H9 (cell line): ENCODE results near the gene STX7. TPM values are rescaled to one million over a fixed set of nuclear protein-coding genes. Genes with fewer than 3 reads are reported as not detected.

Experiments used
- DNase-seq: peaks from one replicate; pipeline ENCODE4 v3.0.0-alpha.2; 2017
- H2AFZ ChIP-seq: one replicate; pipeline ENCODE4 v1.6.1; 2013; ENCODE audit warnings: mild to moderate bottlenecking, low read length, control low read depth, moderate library complexity
- H2AK5ac ChIP-seq: 2 replicates; pipeline ENCODE4 v1.6.1; 2013; ENCODE audit warnings: low read length, control low read depth, mixed read lengths; ENCODE audit not compliant: insufficient read length
- H2BK120ac ChIP-seq: one replicate; pipeline ENCODE4 v1.6.1; 2013; ENCODE audit warnings: low read depth, mild to moderate bottlenecking, low read length, control low read depth, inconsistent platforms; ENCODE audit not compliant: poor library complexity, severe bottlenecking
- H2BK12ac ChIP-seq: 2 replicates; pipeline ENCODE4 v1.6.1; 2013; ENCODE audit warnings: low read length, control low read depth, mixed read lengths, low read depth; ENCODE audit not compliant: insufficient read length
- H2BK15ac ChIP-seq: 2 replicates; pipeline ENCODE4 v1.6.1; 2013; ENCODE audit warnings: low read depth, low read length, control low read depth
- H2BK20ac ChIP-seq: one replicate; pipeline ENCODE4 v1.6.1; 2013; ENCODE audit warnings: low read depth, mild to moderate bottlenecking, low read length, control low read depth, inconsistent platforms; ENCODE audit not compliant: poor library complexity, severe bottlenecking
- H2BK5ac ChIP-seq: 2 replicates; pipeline ENCODE4 v1.6.1; 2013; ENCODE audit warnings: low read length, control low read depth, mixed read lengths; ENCODE audit not compliant: insufficient read length
- H3K14ac ChIP-seq: 2 replicates; pipeline ENCODE4 v1.6.1; 2013; ENCODE audit warnings: low read length, control low read depth; ENCODE audit not compliant: insufficient read depth
- H3K18ac ChIP-seq: 2 replicates; pipeline ENCODE4 v1.6.1; 2013; ENCODE audit warnings: low read depth, mild to moderate bottlenecking, mixed read lengths, low read length, control low read depth; ENCODE audit not compliant: insufficient read length
- H3K23ac ChIP-seq: 2 replicates; pipeline ENCODE4 v1.6.1; 2013; ENCODE audit warnings: low read length, control low read depth, mixed read lengths, low read depth; ENCODE audit not compliant: insufficient read length
- H3K23me2 ChIP-seq: 2 replicates; pipeline ENCODE4 v1.6.1; 2013; ENCODE audit warnings: low read depth, mild to moderate bottlenecking, mixed read lengths, low read length, control low read depth; ENCODE audit not compliant: insufficient read length, poor library complexity, severe bottlenecking
- H3K27ac ChIP-seq: 2 replicates; pipeline ENCODE4 v1.5.1; 2013; ENCODE audit warnings: low read length, control low read depth, mixed read lengths, low read depth; ENCODE audit not compliant: insufficient read length
- H3K27me3 ChIP-seq: 2 replicates; pipeline ENCODE4 v1.6.1; 2013; ENCODE audit warnings: low read length, control low read depth, inconsistent platforms; ENCODE audit not compliant: insufficient read depth
- H3K4ac ChIP-seq: 2 replicates; pipeline ENCODE4 v1.6.1; 2013; ENCODE audit warnings: low read depth, mild to moderate bottlenecking, control low read depth, inconsistent platforms, low read length, moderate library complexity
- H3K4me1 ChIP-seq: 2 replicates; pipeline ENCODE4 v1.6.1; 2013; ENCODE audit warnings: low read length, control low read depth, inconsistent platforms; ENCODE audit not compliant: insufficient read depth
- H3K4me2 ChIP-seq: 2 replicates; pipeline ENCODE4 v1.6.1; 2013; ENCODE audit warnings: low read length, control low read depth, mixed read lengths; ENCODE audit not compliant: insufficient read length, insufficient read depth
- H3K56ac ChIP-seq: 2 replicates; pipeline ENCODE4 v1.6.1; 2013; ENCODE audit warnings: low read depth, mild to moderate bottlenecking, mixed read lengths, low read length, control low read depth; ENCODE audit not compliant: insufficient read length
- H3K79me1 ChIP-seq: 2 replicates; pipeline ENCODE4 v1.6.1; 2013; ENCODE audit warnings: low read depth, mild to moderate bottlenecking, moderate library complexity, low read length, control low read depth, inconsistent platforms; ENCODE audit not compliant: insufficient read depth, poor library complexity, severe bottlenecking
- H3K79me2 ChIP-seq: 2 replicates; pipeline ENCODE4 v1.6.1; 2013; ENCODE audit warnings: low read length, control low read depth, inconsistent platforms; ENCODE audit not compliant: insufficient read depth
- H3K9ac ChIP-seq: 2 replicates; pipeline ENCODE4 v1.6.1; 2013; ENCODE audit warnings: low read length, control low read depth, mixed read lengths; ENCODE audit not compliant: insufficient read length; ENCODE audit errors: extremely low read depth
- H3K9me3 ChIP-seq: one replicate; pipeline ENCODE4 v1.6.1; 2013; ENCODE audit warnings: low read depth, low read length, inconsistent platforms; ENCODE audit not compliant: control insufficient read depth
- H3T11ph ChIP-seq: one replicate; pipeline ENCODE4 v1.6.1; 2013; ENCODE audit warnings: mild to moderate bottlenecking, low read length, control low read depth, inconsistent platforms
- H4K20me1 ChIP-seq: one replicate; pipeline ENCODE4 v1.6.1; 2013; ENCODE audit not compliant: control insufficient read depth, insufficient read length, insufficient read depth
- H4K5ac ChIP-seq: 2 replicates; pipeline ENCODE4 v1.6.1; 2013; ENCODE audit warnings: low read depth, mild to moderate bottlenecking, mixed read lengths, low read length, control low read depth; ENCODE audit not compliant: insufficient read length
- H4K8ac ChIP-seq: replicated peaks from 2 replicates; pipeline ENCODE4 v1.6.1; 2013; ENCODE audit warnings: low read length, control low read depth, mixed read lengths, low read depth; ENCODE audit not compliant: insufficient read length
- H4K91ac ChIP-seq: 2 replicates; pipeline ENCODE4 v1.6.1; 2013; ENCODE audit warnings: low read depth, mild to moderate bottlenecking, moderate library complexity, mixed read lengths, low read length, control low read depth; ENCODE audit not compliant: insufficient read length
- H3K27ac Mint-ChIP-seq, 3 experiments: 2 replicates in 2 of 3; 3 replicates in 1 of 3; pipeline ENCODE4 v1.8.0; 2020 to 2021; ENCODE audit warnings: mixed read lengths in 3 of 3, mild to moderate bottlenecking in 1 of 3, moderate library complexity in 1 of 3
- H3K27me3 Mint-ChIP-seq: 2 replicates; pipeline ENCODE4 v1.8.0; 2021; ENCODE audit warnings: low read depth, mild to moderate bottlenecking, moderate library complexity, mixed read lengths
- H3K36me3 Mint-ChIP-seq, 3 experiments: 2 replicates in 2 of 3; 3 replicates in 1 of 3; pipeline ENCODE4 v1.8.0; 2020 to 2021; ENCODE audit warnings: low read depth in 3 of 3, mixed read lengths in 3 of 3; ENCODE audit not compliant: insufficient read depth in 1 of 3
- H3K4me1 Mint-ChIP-seq, 2 experiments: 2 replicates each; pipeline ENCODE4 v1.8.0; 2020; ENCODE audit warnings: mixed read lengths in 2 of 2
- H3K4me3 Mint-ChIP-seq, 2 experiments: 2 replicates in 1 of 2; 3 replicates in 1 of 2; pipeline ENCODE4 v1.8.0; 2020 to 2021; ENCODE audit warnings: mild to moderate bottlenecking in 2 of 2, mixed read lengths in 2 of 2, moderate library complexity in 1 of 2
- H3K9me3 Mint-ChIP-seq, 2 experiments: 2 replicates in 1 of 2; 3 replicates in 1 of 2; pipeline ENCODE4 v1.8.0; 2020; ENCODE audit warnings: mild to moderate bottlenecking in 2 of 2, mixed read lengths in 2 of 2, moderate library complexity in 1 of 2
- WGBS: extraction: QIAGEN DNeasy Blood & Tissue Kit; methylation state at CpG from one replicate; pipeline ENCODE4 v1.1.7; 2013; ENCODE audit warnings: missing lambda C conversion rate, low lambda C conversion rate, mixed read lengths; ENCODE audit not compliant: insufficient read length; ENCODE audit errors: extremely low coverage; 5-methylcytosine and 5-hydroxymethylcytosine counted together
- total RNA-seq: library from RNA; stranded (reverse); gene quantifications from 2 replicates; pipeline ENCODE4 v1.2.1, GENCODE V29; 2021
- TF ChIP-seq, protein P1 (sequence below): fragments of 200-600 bp; sonication (generic); conservative IDR thresholded peaks from 3 replicates; pipeline ENCODE4 v1.8.0; 2021; ENCODE audit warnings: antibody characterized with exemption, mild to moderate bottlenecking

STX7 gene
- total RNA-seq, 1 experiment from 2014 or later: 30.0 TPM

DNA sequence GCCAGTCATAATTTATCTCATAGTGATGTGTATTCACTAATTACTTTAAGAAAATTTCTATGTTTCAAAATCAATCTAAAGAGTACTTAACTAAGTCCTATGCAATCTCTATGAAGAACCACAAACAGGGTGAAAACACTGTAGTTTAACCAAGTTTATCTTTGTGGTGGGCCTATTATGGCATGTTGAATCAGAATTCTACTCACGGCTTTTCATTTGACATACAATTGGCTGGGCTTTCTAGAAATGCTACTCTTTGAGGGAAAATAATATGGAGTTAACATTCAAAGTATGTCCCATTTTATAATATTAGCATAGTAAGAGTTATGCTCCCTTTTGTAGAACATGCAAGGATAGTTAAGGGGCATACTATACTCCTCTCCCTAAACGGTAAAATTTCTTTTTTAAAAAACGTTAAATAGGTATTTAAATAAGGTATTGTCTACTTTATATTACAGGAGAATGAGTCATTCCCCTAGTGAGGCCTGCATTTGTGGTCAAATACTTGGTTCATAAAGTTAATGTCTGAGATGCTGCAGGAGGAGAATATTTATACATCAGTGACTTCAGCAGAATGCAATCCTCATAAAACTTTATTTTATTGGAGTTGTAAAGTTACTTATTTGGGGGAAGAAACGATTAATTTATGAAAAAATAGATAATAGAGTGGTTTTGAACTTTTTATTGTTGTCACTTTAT is 113.4 kb downstream of the STX7 start:
- Histone ChIP-seq H3K79me1 (no peaks in the 10 kb centered on the region), H2BK12ac (no peak overlapping the region), H2AK5ac (no peak overlapping the region), H2BK120ac (no peak overlapping the region), H4K5ac (no peak overlapping the region), H2AFZ (no peak overlapping the region), H3K4me2 (no peak overlapping the region), H4K20me1 (no peaks in the 10 kb centered on the region), H3K14ac (no peak overlapping the region), H3K79me2 (no peaks in the 10 kb centered on the region), H3K4me1 (no peaks in the 10 kb centered on the region), H2BK15ac (no peak overlapping the region), H3K4ac (no peak overlapping the region), H2BK20ac (no peak overlapping the region), H3K27me3 (peaks cover 21% of the 10 kb centered on the region), H3K9ac (no peak overlapping the region), H4K91ac (no peak overlapping the region), H2BK5ac (no peak overlapping the region), H4K8ac (no peak overlapping the region), H3K18ac (no peak overlapping the region), H3K27ac (no peak overlapping the region), H3K23me2 (peaks cover 12% of the 10 kb centered on the region), H3T11ph (no peak overlapping the region), H3K9me3 (no peaks in the 10 kb centered on the region), H3K23ac (no peak overlapping the region), H3K56ac (no peak overlapping the region)
- H3K27me3 Mint-ChIP-seq: peaks cover 76% of the 10 kb centered on the region
- H3K4me3 Mint-ChIP-seq: peak overlapping the region in 1 of 2 experiments; percentile 88; a peak in 2 of 5 replicates
- DNase-seq: no peak
- peaks cover 6 to 16% of the 10 kb centered on the region in 2 experiments; a peak in 2 of 4 replicates for H3K4me1 Mint-ChIP-seq
- peaks cover 0 to 7% (median 2%) of the 10 kb centered on the region in 3 experiments; a peak in 3 of 7 replicates for H3K36me3 Mint-ChIP-seq
- H3K9me3 Mint-ChIP-seq: peaks cover 3 to 8% of the 10 kb centered on the region in 2 experiments; a peak in 3 of 5 replicates
- TF ChIP-seq, protein P1, sequence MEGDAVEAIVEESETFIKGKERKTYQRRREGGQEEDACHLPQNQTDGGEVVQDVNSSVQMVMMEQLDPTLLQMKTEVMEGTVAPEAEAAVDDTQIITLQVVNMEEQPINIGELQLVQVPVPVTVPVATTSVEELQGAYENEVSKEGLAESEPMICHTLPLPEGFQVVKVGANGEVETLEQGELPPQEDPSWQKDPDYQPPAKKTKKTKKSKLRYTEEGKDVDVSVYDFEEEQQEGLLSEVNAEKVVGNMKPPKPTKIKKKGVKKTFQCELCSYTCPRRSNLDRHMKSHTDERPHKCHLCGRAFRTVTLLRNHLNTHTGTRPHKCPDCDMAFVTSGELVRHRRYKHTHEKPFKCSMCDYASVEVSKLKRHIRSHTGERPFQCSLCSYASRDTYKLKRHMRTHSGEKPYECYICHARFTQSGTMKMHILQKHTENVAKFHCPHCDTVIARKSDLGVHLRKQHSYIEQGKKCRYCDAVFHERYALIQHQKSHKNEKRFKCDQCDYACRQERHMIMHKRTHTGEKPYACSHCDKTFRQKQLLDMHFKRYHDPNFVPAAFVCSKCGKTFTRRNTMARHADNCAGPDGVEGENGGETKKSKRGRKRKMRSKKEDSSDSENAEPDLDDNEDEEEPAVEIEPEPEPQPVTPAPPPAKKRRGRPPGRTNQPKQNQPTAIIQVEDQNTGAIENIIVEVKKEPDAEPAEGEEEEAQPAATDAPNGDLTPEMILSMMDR: no peak
- no peak overlapping the region for H3K27ac Mint-ChIP-seq
- 100% methylated on average over 1 of the region's 4 CpGs for WGBS

Other genes with a start within 250 kb of the STX7 start
- gene MOXD1, start 111.6 kb downstream of the STX7 start, total RNA-seq: 2.3 and 2.5 TPM in 2 replicates
- not detected in 2 replicates for gene TAAR9, start 25.2 kb upstream of the STX7 start, total RNA-seq
- gene TAAR8, start 39.6 kb upstream of the STX7 start, total RNA-seq: not detected in 2 replicates
- not detected in 2 replicates for gene TAAR6, start 57.2 kb upstream of the STX7 start, total RNA-seq
- not detected in 2 replicates for gene TAAR5, start 76.6 kb upstream of the STX7 start, total RNA-seq
- not detected in 2 replicates for gene TAAR2, start 111.2 kb upstream of the STX7 start, total RNA-seq
- gene TAAR1, start 146.1 kb upstream of the STX7 start, total RNA-seq: not detected in 2 replicates
- not detected in 2 replicates for gene VNN1, start 200.9 kb upstream of the STX7 start, total RNA-seq
- not detected in 2 replicates for gene VNN2, start 244.8 kb upstream of the STX7 start, total RNA-seq